Upper lobe of left lung (tissue), 6 donors: ENCODE data around the gene IRAK1. TPM values are rescaled to one million over a fixed set of nuclear protein-coding genes. Genes with fewer than 3 reads are reported as not detected.

Experiments
- ATAC-seq, 2 donors: fragments of 200-7000 bp; cut with Tn5 transposase; one replicate each; pipeline ENCODE4 v1.9.1; 2022; ENCODE audit warnings: mild to moderate bottlenecking in 2 of 2, moderate library complexity in 2 of 2; ENCODE audit not compliant: low FRiP score in 2 of 2
- DNase-seq, 2 donors: peaks; one replicate each; pipeline ENCODE4 v3.0.0-alpha.2; 2019 to 2020
- H3K27ac ChIP-seq, 4 donors: fragments of 200-600 bp; sonication (generic); one replicate each; pipeline ENCODE4 v1.5.1; 2016 to 2019
- H3K27me3 ChIP-seq, 4 donors: fragments of 200-600 bp; sonication (generic); one replicate each; pipeline ENCODE4 v1.5.1; 2017 to 2019
- H3K36me3 ChIP-seq, 4 donors: fragments of 200-600 bp; sonication (generic); one replicate each; pipeline ENCODE4 v1.5.1; 2016 to 2019
- H3K4me1 ChIP-seq, 4 donors: fragments of 200-600 bp; sonication (generic); one replicate each; pipeline ENCODE4 v1.5.1; 2018 to 2019
- H3K4me3 ChIP-seq, 4 donors: fragments of 200-600 bp; sonication (generic); one replicate each; pipeline ENCODE4 v1.5.1; 2017 to 2019; ENCODE audit warnings: mild to moderate bottlenecking in 2 of 4, moderate library complexity in 1 of 4
- H3K9me3 ChIP-seq, 4 donors: fragments of 200-600 bp; sonication (generic); one replicate each; pipeline ENCODE4 v1.5.1; 2018 to 2019
- CTCF ChIP-seq, 6 experiments: fragments of 450-650 bp in 4 of 6; fragments of 200-600 bp in 2 of 6; sonication (generic) in 2 of 6; IDR thresholded peaks; one replicate each; pipeline ENCODE4 v1.5.1; 2016 to 2019; ENCODE audit warnings: antibody characterized with exemption in 6 of 6
- EP300 ChIP-seq, 4 donors: sonication (generic); formaldehyde crosslinking; IDR thresholded peaks; one replicate each; pipeline ENCODE4 v1.5.1; 2017; ENCODE audit warnings: antibody characterized with exemption in 4 of 4, control low read depth in 2 of 4
- POLR2A ChIP-seq, 4 donors: fragments of 450-650 bp; IDR thresholded peaks; one replicate each; pipeline ENCODE4 v1.5.1; 2016 to 2017; ENCODE audit warnings: antibody characterized with exemption in 4 of 4, mild to moderate bottlenecking in 2 of 4
- POLR2AphosphoS5 ChIP-seq, 2 donors: sonication (generic); formaldehyde crosslinking; IDR thresholded peaks; one replicate each; pipeline ENCODE4 v1.5.1; 2017; ENCODE audit warnings: antibody characterized with exemption in 2 of 2
- WGBS, 2 donors: methylation state at CpG; one replicate each; pipeline ENCODE4 v1.1.5; 2017 to 2018; 5-methylcytosine and 5-hydroxymethylcytosine counted together
- total RNA-seq, 6 donors: library from RNA; depleted of rRNA in 4 of 6; stranded (reverse); fragments of >200 nt in 4 of 6; gene quantifications; one replicate each; pipeline versions ENCODE4 v1.1.0 to v1.2.1, GENCODE V29; 2016 to 2021
- donor health status: DM: no; HTN: no; CAD: no; lungs with moderate emphysema.
- donor health status: DM: no; HTN: yes; CAD: no; lungs with severe emphysema.

The IRAK1 gene
- total RNA-seq, 6 donors from 2014 or later = 49.4 to 236 (median 125) TPM

DNA sequence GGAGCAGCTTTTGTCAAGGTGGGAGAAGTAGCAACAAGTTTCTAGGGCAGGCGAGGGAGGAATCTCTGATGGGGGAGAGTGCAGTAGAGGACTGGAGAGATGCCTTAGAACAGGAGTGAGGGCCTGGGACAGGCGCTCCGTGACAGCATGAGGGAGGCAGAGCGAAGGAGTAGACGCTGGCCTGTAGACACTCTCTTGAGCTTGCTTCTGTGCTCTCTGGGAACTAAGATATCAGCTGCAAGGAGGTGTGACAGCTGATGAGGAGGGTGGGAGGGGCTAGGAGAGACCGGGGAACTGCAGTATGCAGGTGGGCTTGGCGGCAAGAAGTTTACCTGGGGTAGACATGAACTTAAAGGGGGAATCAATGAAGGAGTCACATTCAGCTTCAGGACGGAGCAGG, 42.1 kb upstream of the IRAK1 start:
- no peaks in the 10 kb centered on the region for H3K9me3 ChIP-seq
- no peaks in the 10 kb centered on the region for H3K27me3 ChIP-seq
- ATAC-seq (no peak), DNase-seq (no peak)
- no peak for TF ChIP-seq POLR2A (IDR thresholded peaks at IDR 0.05)
- TF ChIP-seq EP300 (IDR thresholded peaks at IDR 0.05) = no peak
- TF ChIP-seq CTCF (IDR thresholded peaks at IDR 0.05) = no peak
- TF ChIP-seq POLR2AphosphoS5 (IDR thresholded peaks at IDR 0.05) = no peak
- 84 to 90% methylated on average over 8 of the region's 8 CpGs for WGBS, 2 donors
- no peaks in the 10 kb centered on the region for H3K36me3 ChIP-seq
- H3K4me1 ChIP-seq = peaks cover 13 to 48% (median 28%) of the 10 kb centered on the region in 4 donors
- H3K4me3 ChIP-seq = no peak overlapping the region
- H3K27ac ChIP-seq = no peak overlapping the region

GRCh38 chrX:154059729-154060245, 40.1 kb upstream of the IRAK1 start:
- 69 to 80% methylated on average over 5 of the region's 5 CpGs for WGBS, 2 donors
- Histone ChIP-seq H3K4me1 (peaks cover 12 to 41% (median 27%) of the 10 kb centered on the region in 4 donors), H3K4me3 (no peak overlapping the region), H3K27me3 (no peaks in the 10 kb centered on the region), H3K36me3 (peaks cover 0 to 6% (median 0%) of the 10 kb centered on the region in 4 donors), H3K27ac (peak overlapping the region in 1 of 4 donors; percentile 34), H3K9me3 (no peaks in the 10 kb centered on the region)
- TF ChIP-seq POLR2A (IDR thresholded peaks at IDR 0.05) (no peak), POLR2AphosphoS5 (IDR thresholded peaks at IDR 0.05) (no peak), EP300 (IDR thresholded peaks at IDR 0.05) (no peak), CTCF (IDR thresholded peaks at IDR 0.05) (no peak)
- DNase-seq (no peak), ATAC-seq (no peak)

DNA sequence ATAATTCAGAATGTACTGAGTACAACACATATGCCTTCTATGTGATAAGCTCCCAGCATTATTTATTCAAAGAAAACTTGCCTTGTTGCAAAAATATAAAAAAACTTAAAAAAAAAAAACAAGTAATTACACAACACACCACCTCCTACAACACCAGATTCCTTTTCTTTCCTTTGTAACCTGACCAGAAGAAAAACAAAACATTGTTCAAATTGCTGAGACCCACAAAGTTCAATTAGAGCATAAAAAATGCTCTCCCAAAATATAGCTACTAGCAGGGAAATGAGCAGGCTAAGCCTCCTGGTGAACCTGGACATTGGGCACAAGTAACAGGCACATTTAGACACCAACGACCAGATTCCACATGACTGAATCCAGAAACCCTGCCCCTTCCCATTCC, 39.5 kb upstream of the IRAK1 start:
- no peak overlapping the region for H3K4me3 ChIP-seq
- 0 to 21% methylated on average over 1 of the region's 1 CpG for WGBS, 2 donors
- TF ChIP-seq EP300 (IDR thresholded peaks at IDR 0.05) (no peak), POLR2AphosphoS5 (IDR thresholded peaks at IDR 0.05) (no peak), CTCF (IDR thresholded peaks at IDR 0.05) (no peak), POLR2A (IDR thresholded peaks at IDR 0.05) (no peak)
- no peaks in the 10 kb centered on the region for H3K27me3 ChIP-seq
- peak overlapping the region in 1 of 4 donors; percentile 34 for H3K27ac ChIP-seq
- H3K4me1 ChIP-seq = peaks cover 9 to 38% (median 25%) of the 10 kb centered on the region in 4 donors
- peaks cover 0 to 6% (median 0%) of the 10 kb centered on the region in 4 donors for H3K36me3 ChIP-seq
- no peak for ATAC-seq
- DNase-seq = no peak
- no peaks in the 10 kb centered on the region for H3K9me3 ChIP-seq

DNA sequence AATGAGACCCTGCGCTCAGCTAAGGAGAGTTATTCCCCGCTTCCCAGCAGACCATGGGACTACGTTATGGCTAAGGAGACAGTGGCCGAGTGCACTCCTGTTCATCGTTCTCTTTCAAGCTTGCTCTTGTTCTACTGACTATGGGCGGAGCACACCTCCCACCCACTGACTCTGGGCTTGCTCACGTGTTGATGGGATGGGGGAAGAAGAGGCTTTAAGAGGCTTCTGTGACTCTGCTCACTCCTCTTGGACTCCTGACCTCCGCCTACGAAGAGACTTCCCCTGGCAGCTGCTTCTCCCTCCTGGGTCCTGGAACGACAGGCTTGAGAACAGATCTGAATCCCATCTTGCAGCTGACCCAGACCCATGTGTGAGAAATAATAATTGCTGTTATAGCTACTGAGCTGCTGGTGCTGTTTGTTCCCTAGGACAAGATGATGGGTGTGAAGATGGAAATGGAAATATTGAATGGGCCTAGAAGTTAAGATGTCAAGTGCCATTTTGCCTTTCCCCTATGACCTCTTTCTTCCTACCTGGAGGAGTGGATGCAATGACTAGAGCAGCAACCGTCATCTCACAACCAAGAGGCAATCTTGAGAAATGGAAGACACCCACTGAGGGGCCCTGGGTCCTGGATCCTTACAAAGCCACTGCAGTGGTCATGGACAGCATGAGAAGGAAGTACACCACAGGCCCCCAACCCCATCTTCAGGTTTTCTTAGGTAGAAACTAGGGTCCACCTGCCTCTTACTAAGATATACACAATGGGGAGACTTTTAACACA, 38.7 kb upstream of the IRAK1 start:
- Histone ChIP-seq H3K27me3 (no peaks in the 10 kb centered on the region), H3K27ac (no peak overlapping the region), H3K4me1 (peaks cover 2 to 35% (median 19%) of the 10 kb centered on the region in 4 donors), H3K36me3 (peaks cover 0 to 6% (median 0%) of the 10 kb centered on the region in 4 donors), H3K4me3 (no peak overlapping the region), H3K9me3 (no peaks in the 10 kb centered on the region)
- DNase-seq = no peak
- no peak for ATAC-seq
- WGBS, 2 donors = 80% methylated on average over 1 to 11 of the region's 11 CpGs
- TF ChIP-seq EP300 (IDR thresholded peaks at IDR 0.05) = no peak

DNA sequence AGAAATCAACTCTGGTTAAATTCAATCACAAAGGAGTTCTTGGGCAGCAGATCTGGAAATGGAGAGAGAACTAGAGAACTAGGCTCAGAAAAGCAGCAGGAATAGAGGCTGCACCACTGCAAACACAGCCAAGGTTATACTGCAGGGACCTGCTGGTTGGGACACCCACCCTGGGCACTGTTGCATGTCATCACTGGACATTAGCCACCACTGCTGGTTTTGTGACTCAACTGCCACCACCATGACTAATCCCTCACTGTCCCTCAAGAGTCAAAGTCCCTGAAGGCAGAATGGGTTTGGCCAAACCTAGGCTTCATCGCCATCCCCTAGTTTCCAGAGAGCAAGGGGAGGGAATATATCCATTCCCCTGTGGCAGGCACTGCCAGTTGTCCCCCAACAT, 38.1 kb upstream of the IRAK1 start:
- H3K27me3 ChIP-seq = no peaks in the 10 kb centered on the region
- peaks cover 0 to 6% (median 0%) of the 10 kb centered on the region in 4 donors for H3K36me3 ChIP-seq
- H3K27ac ChIP-seq = no peak overlapping the region
- no peak overlapping the region for H3K4me3 ChIP-seq
- TF ChIP-seq CTCF (IDR thresholded peaks at IDR 0.05) = no peak
- no peak for TF ChIP-seq POLR2A (IDR thresholded peaks at IDR 0.05)
- no peak for TF ChIP-seq EP300 (IDR thresholded peaks at IDR 0.05)
- no peak for TF ChIP-seq POLR2AphosphoS5 (IDR thresholded peaks at IDR 0.05)
- no peaks in the 10 kb centered on the region for H3K9me3 ChIP-seq
- ATAC-seq (no peak), DNase-seq (no peak)
- H3K4me1 ChIP-seq = peaks cover 0 to 29% (median 18%) of the 10 kb centered on the region in 4 donors
- 83% methylated on average over 1 of the region's 1 CpG; no CpG with 5 or more reads in 1 of the 2 donors for WGBS, 2 donors
